DND-41 (cell line): ENCODE measurements around the gene WDR31.

Experiments used
- EZH2 ChIP-seq: IDR thresholded peaks from 3 replicates; pipeline ENCODE4 v1.6.1; 2012; ENCODE audit warnings: borderline replicate concordance, low read depth, mild to moderate bottlenecking, moderate library complexity, low read length, inconsistent platforms; ENCODE audit not compliant: severe bottlenecking
- TF ChIP-seq, protein P1 (sequence below): IDR thresholded peaks from 2 replicates; pipeline ENCODE4 v1.5.1; 2012; ENCODE audit warnings: borderline replicate concordance, low read length, moderate library complexity, mild to moderate bottlenecking; ENCODE audit not compliant: poor library complexity, severe bottlenecking; ENCODE audit errors: extremely low read depth

- TF ChIP-seq, protein P1, sequence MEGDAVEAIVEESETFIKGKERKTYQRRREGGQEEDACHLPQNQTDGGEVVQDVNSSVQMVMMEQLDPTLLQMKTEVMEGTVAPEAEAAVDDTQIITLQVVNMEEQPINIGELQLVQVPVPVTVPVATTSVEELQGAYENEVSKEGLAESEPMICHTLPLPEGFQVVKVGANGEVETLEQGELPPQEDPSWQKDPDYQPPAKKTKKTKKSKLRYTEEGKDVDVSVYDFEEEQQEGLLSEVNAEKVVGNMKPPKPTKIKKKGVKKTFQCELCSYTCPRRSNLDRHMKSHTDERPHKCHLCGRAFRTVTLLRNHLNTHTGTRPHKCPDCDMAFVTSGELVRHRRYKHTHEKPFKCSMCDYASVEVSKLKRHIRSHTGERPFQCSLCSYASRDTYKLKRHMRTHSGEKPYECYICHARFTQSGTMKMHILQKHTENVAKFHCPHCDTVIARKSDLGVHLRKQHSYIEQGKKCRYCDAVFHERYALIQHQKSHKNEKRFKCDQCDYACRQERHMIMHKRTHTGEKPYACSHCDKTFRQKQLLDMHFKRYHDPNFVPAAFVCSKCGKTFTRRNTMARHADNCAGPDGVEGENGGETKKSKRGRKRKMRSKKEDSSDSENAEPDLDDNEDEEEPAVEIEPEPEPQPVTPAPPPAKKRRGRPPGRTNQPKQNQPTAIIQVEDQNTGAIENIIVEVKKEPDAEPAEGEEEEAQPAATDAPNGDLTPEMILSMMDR: no peak
- TF ChIP-seq EZH2: no peak
Measured at GRCh38 chr9:113369855-113370140, 29.7 kb upstream of the WDR31 start.
